Spleen (tissue), 7 donors: ENCODE results near the gene PAPPA.

Source experiments
- CTCF ChIP-seq, 11 experiments: fragments of 200-600 bp in 7 of 11; fragments of 450-650 bp in 4 of 11; sonication (generic) in 4 of 11; IDR thresholded peaks in 8 of 11; conservative IDR thresholded peaks in 3 of 11; 1 replicate in 7 of 11; 2 replicates in 4 of 11; pipeline versions ENCODE4 v1.4.0 to v1.8.0; 2016 to 2021; ENCODE audit warnings: antibody characterized with exemption in 11 of 11, inconsistent platforms in 4 of 11, mild to moderate bottlenecking in 1 of 11
- POLR2AphosphoS5 ChIP-seq, 3 donors: sonication (generic); formaldehyde crosslinking; IDR thresholded peaks; one replicate each; pipeline ENCODE4 v1.5.1; 2017; ENCODE audit warnings: antibody characterized with exemption in 3 of 3
- donor health status: DM: no; HTN: no; CAD: no; lungs with moderate emphysema.
- donor health status: DM: no; HTN: no; CAD: no.
- donor health status: DM: no; HTN: no; CAD: no.

- TF ChIP-seq POLR2AphosphoS5 (IDR thresholded peaks at IDR 0.05) (no peak), CTCF (IDR thresholded peaks at IDR 0.05 in 8 of 11, conservative IDR thresholded peaks at IDR 0.05 in 3 of 11) (no peak)
Observed at GRCh38 chr9:116349684-116350083, 196.1 kb downstream of the PAPPA start.
